ENCODE results near the gene GIT1.

Gene GIT1

DNA sequence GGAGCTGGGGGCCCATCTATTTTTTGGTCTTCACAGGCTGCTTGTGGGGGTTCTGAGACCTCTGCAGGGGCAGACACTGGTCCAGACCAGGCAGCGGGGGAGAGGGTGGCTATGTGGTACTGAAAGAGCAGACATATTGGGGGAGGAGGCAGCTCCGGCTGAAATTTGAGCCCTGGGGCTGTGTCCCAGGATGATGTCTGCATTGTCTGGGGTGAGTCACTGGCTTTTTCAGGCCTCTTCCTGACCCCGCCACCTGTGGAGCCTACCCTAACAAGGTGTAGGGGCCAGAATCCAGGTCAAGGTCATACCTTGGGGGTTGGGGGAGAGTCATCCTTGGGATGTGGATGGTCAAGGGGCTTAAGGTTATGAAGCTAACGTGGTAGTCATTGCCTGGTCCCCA, 30.8 kb upstream of the GIT1 start:
- Histone ChIP-seq H3K4me1 (ENCODE audit: insufficient read depth, low read length) (peaks cover 11% of the 10 kb centered on the region), H2AFZ (ENCODE audit: low read depth, low read length) (no peak overlapping the region), H3K36me3 (ENCODE audit: insufficient read depth, low read length) (peaks cover 2% of the 10 kb centered on the region), H3K4me3 (ENCODE audit: low read length) (no peak overlapping the region), H3K9me3 (ENCODE audit: low read length) (peaks cover 4% of the 10 kb centered on the region), H3K27me3 (ENCODE audit: insufficient read depth, low read length) (no peaks in the 10 kb centered on the region)

DNA sequence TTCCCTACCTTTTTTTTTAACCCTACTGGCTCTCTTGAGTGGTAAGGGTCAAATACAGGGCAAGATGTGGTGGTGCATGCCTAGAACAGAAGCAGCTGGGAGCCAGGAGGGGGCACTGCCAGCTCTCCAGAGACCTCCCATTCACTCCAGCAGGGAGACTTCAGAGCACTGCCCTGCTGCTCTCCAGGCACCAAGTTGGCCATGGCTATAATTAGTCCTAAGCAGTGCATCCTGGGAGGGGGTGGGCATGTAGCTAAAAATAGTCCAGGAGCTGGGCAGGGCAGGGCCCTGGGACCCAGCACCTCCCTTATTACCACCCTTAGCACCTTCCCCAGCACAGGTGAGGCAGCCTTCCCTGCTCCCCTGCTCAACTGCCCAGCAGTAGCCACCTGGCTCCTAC, 29.8 kb upstream of the GIT1 start:
- no peak overlapping the region for H3K4me3 ChIP-seq (ENCODE audit: low read length)
- no peaks in the 10 kb centered on the region for H3K27me3 ChIP-seq (ENCODE audit: insufficient read depth, low read length)
- H3K4me1 ChIP-seq (ENCODE audit: insufficient read depth, low read length): peaks cover 11% of the 10 kb centered on the region
- no peak overlapping the region for H2AFZ ChIP-seq (ENCODE audit: low read depth, low read length)
- peaks cover 5% of the 10 kb centered on the region for H3K36me3 ChIP-seq (ENCODE audit: insufficient read depth, low read length)
- peaks cover 4% of the 10 kb centered on the region for H3K9me3 ChIP-seq (ENCODE audit: low read length)

- Histone ChIP-seq H3K36me3 (ENCODE audit: insufficient read depth, low read length) (peaks cover 10% of the 10 kb centered on the region), H3K27me3 (ENCODE audit: insufficient read depth, low read length) (no peaks in the 10 kb centered on the region), H3K9me3 (ENCODE audit: low read length) (peaks cover 4% of the 10 kb centered on the region), H3K4me3 (ENCODE audit: low read length) (no peak overlapping the region), H2AFZ (ENCODE audit: low read depth, low read length) (no peak overlapping the region), H3K4me1 (ENCODE audit: insufficient read depth, low read length) (peaks cover 11% of the 10 kb centered on the region)
Measured at GRCh38 chr17:29618272-29619065, 29.0 kb upstream of the GIT1 start.

DNA sequence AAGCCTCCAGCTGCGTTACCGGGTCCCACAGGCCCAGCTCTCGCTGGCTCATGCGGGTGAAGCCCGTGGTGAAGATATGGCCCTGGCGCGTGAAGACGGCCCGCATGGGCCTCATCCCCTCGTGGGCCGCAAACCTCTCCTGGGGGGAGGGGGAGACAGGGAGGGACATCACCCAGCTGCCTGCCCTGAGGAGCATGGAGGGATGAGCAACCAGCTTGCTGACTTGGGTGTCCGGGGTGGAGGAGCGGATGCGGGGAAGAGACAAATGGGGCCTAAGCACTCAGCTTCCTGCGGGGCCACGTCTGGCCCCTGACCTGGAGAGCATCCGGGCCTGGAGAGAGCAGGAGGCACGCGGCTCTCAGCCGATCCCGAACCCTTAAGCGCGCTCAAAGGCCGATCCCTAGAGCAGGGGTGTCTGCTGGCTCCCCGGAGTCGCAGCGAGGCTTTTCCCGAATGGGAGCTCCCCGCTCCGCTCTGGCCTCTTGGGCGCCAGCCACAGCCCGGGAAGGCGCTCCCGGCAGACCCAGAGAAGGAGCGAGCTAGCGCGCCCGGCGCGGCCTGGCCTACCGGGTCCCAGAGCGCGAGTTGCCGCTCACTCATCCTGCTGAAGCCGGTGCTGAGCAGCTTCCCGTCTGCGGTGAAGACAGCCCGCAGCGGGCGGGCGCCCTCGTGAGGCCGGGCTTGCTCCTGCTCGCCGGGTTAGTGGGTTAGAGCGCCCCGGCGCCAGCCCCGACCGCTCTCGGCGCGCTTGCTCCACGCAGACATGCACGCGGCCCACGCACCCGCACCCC, 28.2 kb upstream of the GIT1 start:
- peaks cover 14% of the 10 kb centered on the region for H3K36me3 ChIP-seq (ENCODE audit: insufficient read depth, low read length)
- H3K9me3 ChIP-seq (ENCODE audit: low read length): peaks cover 7% of the 10 kb centered on the region
- no peaks in the 10 kb centered on the region for H3K27me3 ChIP-seq (ENCODE audit: insufficient read depth, low read length)
- no peak overlapping the region for H2AFZ ChIP-seq (ENCODE audit: low read depth, low read length)
- H3K4me3 ChIP-seq (ENCODE audit: low read length): no peak overlapping the region
- H3K4me1 ChIP-seq (ENCODE audit: insufficient read depth, low read length): peaks cover 6% of the 10 kb centered on the region

DNA sequence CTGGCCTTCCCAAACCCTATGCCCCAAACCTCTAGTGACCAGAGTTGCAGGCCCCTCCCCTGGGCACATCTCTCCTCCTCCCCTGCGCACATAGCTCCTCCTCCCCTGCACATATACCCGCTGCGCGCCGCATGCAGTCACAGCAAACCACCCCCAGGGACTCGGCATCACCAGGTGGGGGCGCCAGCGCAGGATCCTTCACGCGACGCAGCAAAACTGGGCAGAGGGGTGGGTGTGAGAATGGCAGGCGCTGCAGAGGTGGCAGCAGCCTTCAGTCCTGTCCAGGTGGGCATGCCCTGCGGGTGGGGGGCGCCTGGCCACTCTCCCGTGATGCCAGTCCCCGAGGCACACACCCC, 27.7 kb upstream of the GIT1 start:
- H3K9me3 ChIP-seq (ENCODE audit: low read length): peaks cover 8% of the 10 kb centered on the region
- peaks cover 2% of the 10 kb centered on the region for H3K4me1 ChIP-seq (ENCODE audit: insufficient read depth, low read length)
- no peak overlapping the region for H2AFZ ChIP-seq (ENCODE audit: low read depth, low read length)
- H3K27me3 ChIP-seq (ENCODE audit: insufficient read depth, low read length): no peaks in the 10 kb centered on the region
- H3K36me3 ChIP-seq (ENCODE audit: insufficient read depth, low read length): peaks cover 19% of the 10 kb centered on the region
- H3K4me3 ChIP-seq (ENCODE audit: low read length): no peak overlapping the region

GRCh38 chr17:29616300-29617048, 27.0 kb upstream of the GIT1 start:
- Histone ChIP-seq H3K27me3 (ENCODE audit: insufficient read depth, low read length) (no peaks in the 10 kb centered on the region), H3K36me3 (ENCODE audit: insufficient read depth, low read length) (peaks cover 25% of the 10 kb centered on the region)

DNA sequence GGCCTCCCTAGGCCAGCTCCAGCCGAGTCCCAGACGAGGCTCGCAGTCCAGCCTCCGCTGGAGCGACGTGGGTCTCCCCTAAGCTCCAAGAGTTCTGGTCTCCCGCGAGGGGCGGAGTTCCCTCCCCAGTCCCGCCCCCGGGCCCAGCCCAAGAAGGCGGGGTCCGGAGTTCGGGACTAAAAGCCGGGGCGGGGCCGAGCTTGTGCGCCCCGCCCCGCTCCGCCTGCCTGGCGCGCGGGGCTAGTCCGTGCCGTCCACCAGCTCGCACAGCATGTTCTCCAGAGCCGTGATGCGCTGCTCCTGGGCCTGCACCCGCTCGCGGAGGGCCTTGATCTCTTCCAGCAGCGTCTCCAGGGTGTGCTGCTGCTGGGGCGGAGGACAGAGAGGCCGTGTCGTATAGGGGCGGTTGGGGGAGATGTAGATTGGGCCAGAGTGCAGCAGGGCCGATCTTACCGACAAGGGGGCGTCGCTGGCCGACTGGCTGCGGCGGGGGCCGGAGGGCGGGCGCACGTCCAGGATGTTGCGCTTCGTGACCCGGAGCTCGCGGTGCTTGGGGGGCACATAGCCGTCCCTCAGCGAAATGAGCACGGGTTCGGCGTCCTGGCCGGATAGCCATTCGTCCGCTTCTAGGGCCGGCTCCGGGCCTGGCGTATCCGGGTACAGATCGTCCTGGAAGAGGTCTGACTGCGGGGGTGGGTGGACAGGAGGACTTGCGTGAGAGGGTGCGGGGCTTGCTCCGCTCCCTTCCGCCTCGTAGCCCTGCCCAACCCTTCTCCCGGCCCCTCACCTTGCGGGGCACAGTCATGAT, 26.2 kb upstream of the GIT1 start:
- no peak overlapping the region for H3K4me3 ChIP-seq (ENCODE audit: low read length)
- peaks cover 33% of the 10 kb centered on the region for H3K36me3 ChIP-seq (ENCODE audit: insufficient read depth, low read length)
- no peak overlapping the region for H2AFZ ChIP-seq (ENCODE audit: low read depth, low read length)
- no peaks in the 10 kb centered on the region for H3K4me1 ChIP-seq (ENCODE audit: insufficient read depth, low read length)
- no peaks in the 10 kb centered on the region for H3K27me3 ChIP-seq (ENCODE audit: insufficient read depth, low read length)
- H3K9me3 ChIP-seq (ENCODE audit: low read length): peaks cover 13% of the 10 kb centered on the region

More at GRCh38 chr17:29616300-29617048, 27.0 kb upstream of the GIT1 start:
- no peaks in the 10 kb centered on the region for H3K4me1 ChIP-seq (ENCODE audit: insufficient read depth, low read length)
- peaks cover 12% of the 10 kb centered on the region for H3K9me3 ChIP-seq (ENCODE audit: low read length)
- H2AFZ ChIP-seq (ENCODE audit: low read depth, low read length): no peak overlapping the region
- no peak overlapping the region for H3K4me3 ChIP-seq (ENCODE audit: low read length)

- H3K4me3 ChIP-seq (ENCODE audit: low read length): no peak overlapping the region
- H3K27me3 ChIP-seq (ENCODE audit: insufficient read depth, low read length): no peaks in the 10 kb centered on the region
- no peak overlapping the region for H2AFZ ChIP-seq (ENCODE audit: low read depth, low read length)
- no peaks in the 10 kb centered on the region for H3K4me1 ChIP-seq (ENCODE audit: insufficient read depth, low read length)
- peaks cover 38% of the 10 kb centered on the region for H3K36me3 ChIP-seq (ENCODE audit: insufficient read depth, low read length)
- peaks cover 13% of the 10 kb centered on the region for H3K9me3 ChIP-seq (ENCODE audit: low read length)
Measured at GRCh38 chr17:29615048-29615385, 25.6 kb upstream of the GIT1 start.

- no peaks in the 10 kb centered on the region for H3K4me1 ChIP-seq (ENCODE audit: insufficient read depth, low read length)
- H3K27me3 ChIP-seq (ENCODE audit: insufficient read depth, low read length): no peaks in the 10 kb centered on the region
- peaks cover 13% of the 10 kb centered on the region for H3K9me3 ChIP-seq (ENCODE audit: low read length)
- no peak overlapping the region for H2AFZ ChIP-seq (ENCODE audit: low read depth, low read length)
- no peak overlapping the region for H3K4me3 ChIP-seq (ENCODE audit: low read length)
- H3K36me3 ChIP-seq (ENCODE audit: insufficient read depth, low read length): peaks cover 41% of the 10 kb centered on the region
Measured at GRCh38 chr17:29614349-29615047, 25.1 kb upstream of the GIT1 start.

DNA sequence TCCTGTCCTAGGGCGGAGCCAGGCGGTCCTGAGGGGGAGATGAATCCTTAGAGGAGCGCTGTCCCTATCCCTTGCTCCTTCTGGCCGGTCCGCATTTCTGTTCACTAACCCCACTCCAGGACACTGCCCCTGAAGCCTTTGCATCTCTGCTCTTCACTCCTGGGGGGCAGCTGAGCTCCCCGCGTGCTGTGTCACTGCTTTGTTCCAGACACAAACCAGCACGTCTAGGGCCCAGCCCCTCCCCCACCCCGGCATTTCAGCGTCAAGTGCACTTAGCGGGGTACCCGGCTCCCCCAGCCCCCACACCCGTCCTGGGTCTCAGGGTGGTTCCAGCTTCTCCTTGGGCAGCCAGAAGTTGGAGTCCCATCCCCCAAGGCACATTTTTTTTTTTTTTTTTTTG, 24.4 kb upstream of the GIT1 start:
- no peak overlapping the region for H3K4me3 ChIP-seq (ENCODE audit: low read length)
- H3K4me1 ChIP-seq (ENCODE audit: insufficient read depth, low read length): no peaks in the 10 kb centered on the region
- H3K36me3 ChIP-seq (ENCODE audit: insufficient read depth, low read length): peaks cover 47% of the 10 kb centered on the region
- H2AFZ ChIP-seq (ENCODE audit: low read depth, low read length): no peak overlapping the region
- peaks cover 13% of the 10 kb centered on the region for H3K9me3 ChIP-seq (ENCODE audit: low read length)
- no peaks in the 10 kb centered on the region for H3K27me3 ChIP-seq (ENCODE audit: insufficient read depth, low read length)

DNA sequence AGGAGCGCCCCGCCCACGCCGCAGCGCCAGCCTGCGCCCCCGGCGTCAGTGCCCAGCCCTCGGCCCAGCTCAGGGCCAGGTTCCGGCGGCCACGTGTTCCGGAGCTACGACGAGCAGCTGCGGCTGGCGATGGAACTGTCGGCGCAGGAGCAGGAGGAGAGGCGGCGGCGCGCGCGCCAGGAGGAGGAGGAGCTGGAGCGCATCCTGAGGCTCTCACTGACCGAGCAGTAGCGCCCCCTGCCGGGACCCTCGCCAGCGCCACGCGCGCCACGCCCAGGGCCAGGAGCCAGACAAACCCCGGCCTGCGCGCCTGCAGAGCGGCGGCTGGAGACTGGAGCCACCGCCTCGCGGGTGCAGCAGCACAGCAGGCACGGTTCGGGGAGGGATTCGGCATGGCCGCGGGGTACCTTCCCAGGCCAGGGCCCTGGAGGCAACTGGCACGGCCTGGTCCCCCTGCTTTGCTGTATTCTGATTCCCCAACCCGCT, 23.9 kb upstream of the GIT1 start:
- H2AFZ ChIP-seq (ENCODE audit: low read depth, low read length): no peak overlapping the region
- peaks cover 13% of the 10 kb centered on the region for H3K9me3 ChIP-seq (ENCODE audit: low read length)
- no peak overlapping the region for H3K4me3 ChIP-seq (ENCODE audit: low read length)
- H3K36me3 ChIP-seq (ENCODE audit: insufficient read depth, low read length): peaks cover 51% of the 10 kb centered on the region
- H3K4me1 ChIP-seq (ENCODE audit: insufficient read depth, low read length): no peaks in the 10 kb centered on the region
- H3K27me3 ChIP-seq (ENCODE audit: insufficient read depth, low read length): no peaks in the 10 kb centered on the region

Data from neuron (in vitro differentiated cells).